ENCODE results near the gene RBM15B. TPM values are rescaled to one million over a fixed set of nuclear protein-coding genes. Genes with fewer than 3 reads are reported as not detected.
"Not testable (repeated sequence)": the region's sequence is repeated elsewhere in the genome, so short reads cannot be mapped to it uniquely, and the experiment has no call there.

RBM15B gene
- polyA plus RNA-seq, 2 donors, result 7.9 to 16.2 TPM

DNA sequence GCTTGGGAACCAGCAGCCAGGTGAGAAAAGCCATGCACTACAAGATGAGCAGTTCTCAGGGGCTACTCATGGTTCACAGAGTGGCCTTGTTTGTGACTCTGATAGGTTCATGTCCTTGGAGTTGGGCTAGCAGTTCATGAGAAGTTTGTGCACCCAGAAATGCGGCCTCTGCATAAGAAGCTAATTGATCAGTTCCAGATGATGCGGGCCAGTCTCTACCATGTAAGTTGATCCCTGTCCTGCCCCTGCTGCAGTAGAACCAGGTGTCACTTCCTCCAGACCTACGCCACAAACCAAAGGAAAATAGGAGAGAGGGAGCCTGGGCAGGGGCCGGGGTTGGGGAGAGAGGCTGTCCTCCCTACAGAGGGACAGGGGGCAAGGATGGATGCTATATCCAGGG lies 33.2 kb upstream of the RBM15B start:
- 65 to 70% methylated on average over 4 of the region's 4 CpGs for WGBS, 2 donors
- Histone ChIP-seq H3K4me1 (ENCODE audit: control insufficient read depth in 2 of 2, insufficient read depth in 2 of 2, low read length in 1 of 2) (peaks cover 3 to 15% of the 10 kb centered on the region in 2 donors), H3K36me3 (ENCODE audit: control insufficient read depth in 2 of 2, insufficient read depth in 2 of 2, low read length in 1 of 2) (no peaks in the 10 kb centered on the region), H3K4me3 (ENCODE audit: low read depth in 1 of 2, low read length in 2 of 2) (no peak overlapping the region), H3K27me3 (ENCODE audit: control insufficient read depth in 1 of 2, insufficient read depth in 2 of 2, low read length in 2 of 2) (no peaks in the 10 kb centered on the region), H3K27ac (ENCODE audit: low read depth in 2 of 2, low read length in 1 of 2) (no peak overlapping the region), H3K9me3 (ENCODE audit: control insufficient read depth in 2 of 2, insufficient read depth in 1 of 2, low read depth in 1 of 2, low read length in 1 of 2) (no peaks in the 10 kb centered on the region)

GRCh38 chr3:51358981-51359380 lies 32.1 kb upstream of the RBM15B start:
- Histone ChIP-seq H3K4me1 (ENCODE audit: control insufficient read depth in 2 of 2, insufficient read depth in 2 of 2, low read length in 1 of 2) (peaks cover 3 to 15% of the 10 kb centered on the region in 2 donors), H3K9me3 (ENCODE audit: control insufficient read depth in 2 of 2, insufficient read depth in 1 of 2, low read depth in 1 of 2, low read length in 1 of 2) (no peaks in the 10 kb centered on the region), H3K27ac (ENCODE audit: low read depth in 2 of 2, low read length in 1 of 2) (no peak overlapping the region), H3K36me3 (ENCODE audit: control insufficient read depth in 2 of 2, insufficient read depth in 2 of 2, low read length in 1 of 2) (no peaks in the 10 kb centered on the region), H3K4me3 (ENCODE audit: low read depth in 1 of 2, low read length in 2 of 2) (no peak overlapping the region), H3K27me3 (ENCODE audit: control insufficient read depth in 1 of 2, insufficient read depth in 2 of 2, low read length in 2 of 2) (no peaks in the 10 kb centered on the region)
- WGBS, 2 donors, result 76 to 80% methylated on average over 3 of the region's 3 CpGs

DNA sequence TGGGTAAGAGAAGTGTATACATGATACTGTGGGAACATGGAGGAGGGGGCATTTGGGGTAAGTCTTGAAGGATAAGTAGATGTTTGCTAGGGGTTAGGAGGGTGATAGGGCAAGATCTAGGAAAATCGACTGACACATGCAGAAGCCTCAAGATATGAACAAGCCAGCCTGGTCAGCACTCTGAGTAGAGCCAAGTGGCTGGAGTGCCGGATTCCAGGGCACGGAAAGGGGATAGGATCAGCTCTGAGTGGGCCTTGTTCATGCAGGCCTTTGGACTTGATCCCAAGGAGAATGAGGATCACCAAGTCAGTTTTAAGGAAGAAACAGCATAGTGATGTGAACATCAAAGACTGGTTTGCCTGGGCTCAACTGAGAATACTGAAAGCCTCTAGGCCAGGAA lies 30.3 kb upstream of the RBM15B start:
- no peaks in the 10 kb centered on the region for H3K9me3 ChIP-seq (ENCODE audit: control insufficient read depth in 2 of 2, insufficient read depth in 1 of 2, low read depth in 1 of 2, low read length in 1 of 2)
- H3K4me1 ChIP-seq (ENCODE audit: control insufficient read depth in 2 of 2, insufficient read depth in 2 of 2, low read length in 1 of 2), result peaks cover 0 to 6% of the 10 kb centered on the region in 2 donors
- H3K4me3 ChIP-seq (ENCODE audit: low read depth in 1 of 2, low read length in 2 of 2), result no peak overlapping the region
- H3K27ac ChIP-seq (ENCODE audit: low read depth in 2 of 2, low read length in 1 of 2), result no peak overlapping the region
- no peaks in the 10 kb centered on the region for H3K36me3 ChIP-seq (ENCODE audit: control insufficient read depth in 2 of 2, insufficient read depth in 2 of 2, low read length in 1 of 2)
- WGBS, 2 donors, result 91 to 93% methylated on average over 3 of the region's 3 CpGs
- H3K27me3 ChIP-seq (ENCODE audit: control insufficient read depth in 1 of 2, insufficient read depth in 2 of 2, low read length in 2 of 2), result no peaks in the 10 kb centered on the region

- H3K4me1 ChIP-seq (ENCODE audit: control insufficient read depth in 2 of 2, insufficient read depth in 2 of 2, low read length in 1 of 2), result peaks cover 0 to 2% of the 10 kb centered on the region in 2 donors
- H3K36me3 ChIP-seq (ENCODE audit: control insufficient read depth in 2 of 2, insufficient read depth in 2 of 2, low read length in 1 of 2), result no peaks in the 10 kb centered on the region
- no peaks in the 10 kb centered on the region for H3K9me3 ChIP-seq (ENCODE audit: control insufficient read depth in 2 of 2, insufficient read depth in 1 of 2, low read depth in 1 of 2, low read length in 1 of 2)
- 92 to 93% methylated on average over 6 of the region's 6 CpGs for WGBS, 2 donors
- H3K27me3 ChIP-seq (ENCODE audit: control insufficient read depth in 1 of 2, insufficient read depth in 2 of 2, low read length in 2 of 2), result no peaks in the 10 kb centered on the region
- H3K4me3 ChIP-seq (ENCODE audit: low read depth in 1 of 2, low read length in 2 of 2), result no peak overlapping the region
- no peak overlapping the region for H3K27ac ChIP-seq (ENCODE audit: low read depth in 2 of 2, low read length in 1 of 2)
Measured at GRCh38 chr3:51361746-51362145, 29.3 kb upstream of the RBM15B start.

GRCh38 chr3:51362476-51362875 lies 28.6 kb upstream of the RBM15B start:
- H3K4me3 ChIP-seq (ENCODE audit: low read depth in 1 of 2, low read length in 2 of 2), result no peak overlapping the region
- H3K27ac ChIP-seq (ENCODE audit: low read depth in 2 of 2, low read length in 1 of 2), result no peak overlapping the region
- no peaks in the 10 kb centered on the region for H3K4me1 ChIP-seq (ENCODE audit: control insufficient read depth in 2 of 2, insufficient read depth in 2 of 2, low read length in 1 of 2)
- H3K9me3 ChIP-seq (ENCODE audit: control insufficient read depth in 2 of 2, insufficient read depth in 1 of 2, low read depth in 1 of 2, low read length in 1 of 2), result no peaks in the 10 kb centered on the region
- 84 to 86% methylated on average over 9 of the region's 9 CpGs for WGBS, 2 donors
- no peaks in the 10 kb centered on the region for H3K27me3 ChIP-seq (ENCODE audit: control insufficient read depth in 1 of 2, insufficient read depth in 2 of 2, low read length in 2 of 2)
- H3K36me3 ChIP-seq (ENCODE audit: control insufficient read depth in 2 of 2, insufficient read depth in 2 of 2, low read length in 1 of 2), result no peaks in the 10 kb centered on the region

DNA sequence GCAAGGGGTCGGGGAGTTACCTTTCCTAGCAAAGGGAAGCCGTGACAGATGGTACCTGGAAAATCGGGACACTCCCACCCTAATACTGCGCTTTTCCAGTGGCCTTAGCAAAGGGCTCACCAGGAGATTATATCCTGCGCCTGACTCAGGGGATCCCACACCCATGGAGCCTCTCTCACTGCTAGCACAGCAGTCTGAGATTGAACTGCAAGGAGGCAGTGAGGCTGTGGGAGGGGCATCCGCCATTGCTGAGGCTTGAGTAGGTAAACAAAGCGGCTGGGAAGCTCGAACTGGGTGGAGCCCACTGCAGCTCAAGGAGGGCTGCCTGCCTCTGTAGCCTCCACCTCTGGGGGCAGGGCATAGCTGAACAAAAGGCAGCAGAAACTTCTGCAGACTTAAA lies 22.8 kb upstream of the RBM15B start:
- WGBS, 2 donors, result 86 to 91% methylated on average over 8 of the region's 8 CpGs
- H3K9me3 ChIP-seq (ENCODE audit: control insufficient read depth in 2 of 2, insufficient read depth in 1 of 2, low read depth in 1 of 2, low read length in 1 of 2); H3K4me1 ChIP-seq (ENCODE audit: control insufficient read depth in 2 of 2, insufficient read depth in 2 of 2, low read length in 1 of 2); H3K27ac ChIP-seq (ENCODE audit: low read depth in 2 of 2, low read length in 1 of 2); H3K27me3 ChIP-seq (ENCODE audit: control insufficient read depth in 1 of 2, insufficient read depth in 2 of 2, low read length in 2 of 2); H3K4me3 ChIP-seq (ENCODE audit: low read depth in 1 of 2, low read length in 2 of 2); H3K36me3 ChIP-seq (ENCODE audit: control insufficient read depth in 2 of 2, insufficient read depth in 2 of 2, low read length in 1 of 2): not testable (repeated sequence)

DNA sequence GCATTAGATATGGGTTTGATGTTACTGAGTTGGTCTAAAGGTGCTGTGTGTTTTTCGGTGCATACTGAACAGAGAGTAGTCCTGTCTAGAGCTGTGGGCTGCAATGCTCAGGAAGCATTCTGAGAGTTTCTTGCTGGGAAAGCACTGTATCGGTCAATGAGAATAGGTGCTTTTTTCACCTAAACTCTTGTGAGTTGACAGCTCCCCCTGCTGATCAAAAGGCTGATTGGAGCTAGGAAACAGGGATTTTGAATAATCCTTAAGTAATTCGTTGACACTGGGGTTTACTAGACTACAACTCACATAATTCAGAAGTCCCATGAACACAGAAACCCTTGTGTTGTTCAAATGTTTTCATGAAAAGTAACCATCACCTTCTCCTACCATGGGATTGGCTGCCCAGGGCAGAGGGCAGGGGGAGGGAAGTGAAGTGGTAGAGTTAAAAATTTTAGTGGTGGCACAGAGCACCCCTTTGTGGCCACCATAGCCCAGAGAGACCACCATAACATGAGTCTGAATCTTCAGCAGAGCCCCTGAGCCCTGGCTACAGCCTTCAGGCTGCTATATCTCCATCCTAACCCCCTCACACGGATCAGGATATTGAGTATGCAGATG lies 19.0 kb upstream of the RBM15B start:
- Histone ChIP-seq H3K4me3 (ENCODE audit: low read depth in 1 of 2, low read length in 2 of 2) (no peak overlapping the region), H3K36me3 (ENCODE audit: control insufficient read depth in 2 of 2, insufficient read depth in 2 of 2, low read length in 1 of 2) (no peaks in the 10 kb centered on the region), H3K9me3 (ENCODE audit: control insufficient read depth in 2 of 2, insufficient read depth in 1 of 2, low read depth in 1 of 2, low read length in 1 of 2) (no peaks in the 10 kb centered on the region), H3K27ac (ENCODE audit: low read depth in 2 of 2, low read length in 1 of 2) (no peak overlapping the region), H3K4me1 (ENCODE audit: control insufficient read depth in 2 of 2, insufficient read depth in 2 of 2, low read length in 1 of 2) (no peaks in the 10 kb centered on the region), H3K27me3 (ENCODE audit: control insufficient read depth in 1 of 2, insufficient read depth in 2 of 2, low read length in 2 of 2) (no peaks in the 10 kb centered on the region)
- WGBS, 2 donors, result 20 to 22% methylated on average over 4 of the region's 4 CpGs

GRCh38 chr3:51373658-51374421 lies 17.2 kb upstream of the RBM15B start:
- WGBS, 2 donors, result 67 to 69% methylated on average over 5 of the region's 5 CpGs
- no peaks in the 10 kb centered on the region for H3K36me3 ChIP-seq (ENCODE audit: control insufficient read depth in 2 of 2, insufficient read depth in 2 of 2, low read length in 1 of 2)
- H3K4me1 ChIP-seq (ENCODE audit: control insufficient read depth in 2 of 2, insufficient read depth in 2 of 2, low read length in 1 of 2), result no peaks in the 10 kb centered on the region
- H3K4me3 ChIP-seq (ENCODE audit: low read depth in 1 of 2, low read length in 2 of 2), result no peak overlapping the region
- no peak overlapping the region for H3K27ac ChIP-seq (ENCODE audit: low read depth in 2 of 2, low read length in 1 of 2)
- no peaks in the 10 kb centered on the region for H3K27me3 ChIP-seq (ENCODE audit: control insufficient read depth in 1 of 2, insufficient read depth in 2 of 2, low read length in 2 of 2)
- H3K9me3 ChIP-seq (ENCODE audit: control insufficient read depth in 2 of 2, insufficient read depth in 1 of 2, low read depth in 1 of 2, low read length in 1 of 2), result no peaks in the 10 kb centered on the region

- Histone ChIP-seq H3K27ac (ENCODE audit: low read depth in 2 of 2, low read length in 1 of 2) (no peak overlapping the region), H3K4me3 (ENCODE audit: low read depth in 1 of 2, low read length in 2 of 2) (no peak overlapping the region), H3K4me1 (ENCODE audit: control insufficient read depth in 2 of 2, insufficient read depth in 2 of 2, low read length in 1 of 2) (no peaks in the 10 kb centered on the region), H3K9me3 (ENCODE audit: control insufficient read depth in 2 of 2, insufficient read depth in 1 of 2, low read depth in 1 of 2, low read length in 1 of 2) (no peaks in the 10 kb centered on the region), H3K36me3 (ENCODE audit: control insufficient read depth in 2 of 2, insufficient read depth in 2 of 2, low read length in 1 of 2) (no peaks in the 10 kb centered on the region), H3K27me3 (ENCODE audit: control insufficient read depth in 1 of 2, insufficient read depth in 2 of 2, low read length in 2 of 2) (no peaks in the 10 kb centered on the region)
- WGBS, 2 donors, result 94 to 95% methylated on average over 11 of the region's 11 CpGs
Measured at GRCh38 chr3:51374456-51374855, 16.6 kb upstream of the RBM15B start.

DNA sequence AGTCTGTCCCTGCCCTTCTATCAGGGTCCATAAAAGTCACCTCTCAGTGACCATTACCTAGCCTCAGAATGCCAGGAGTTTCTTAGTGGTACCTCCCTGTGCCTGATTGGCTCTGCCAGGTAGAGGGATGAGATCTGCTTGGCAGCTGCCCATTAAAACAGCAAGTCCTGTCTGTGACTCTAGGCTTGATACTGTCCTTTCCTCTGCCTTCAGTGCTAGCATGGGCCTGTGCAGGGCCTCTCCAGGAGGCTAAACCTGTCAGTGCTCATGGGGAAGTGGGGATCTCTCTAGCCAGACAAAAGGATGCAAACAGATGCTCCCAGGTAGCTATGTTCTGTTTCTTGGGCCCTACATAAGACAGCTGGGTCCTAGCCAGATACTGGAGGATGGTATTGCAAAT lies 15.9 kb upstream of the RBM15B start:
- no peaks in the 10 kb centered on the region for H3K4me1 ChIP-seq (ENCODE audit: control insufficient read depth in 2 of 2, insufficient read depth in 2 of 2, low read length in 1 of 2)
- no peak overlapping the region for H3K27ac ChIP-seq (ENCODE audit: low read depth in 2 of 2, low read length in 1 of 2)
- no peaks in the 10 kb centered on the region for H3K9me3 ChIP-seq (ENCODE audit: control insufficient read depth in 2 of 2, insufficient read depth in 1 of 2, low read depth in 1 of 2, low read length in 1 of 2)
- no peaks in the 10 kb centered on the region for H3K27me3 ChIP-seq (ENCODE audit: control insufficient read depth in 1 of 2, insufficient read depth in 2 of 2, low read length in 2 of 2)
- no peak overlapping the region for H3K4me3 ChIP-seq (ENCODE audit: low read depth in 1 of 2, low read length in 2 of 2)
- no peaks in the 10 kb centered on the region for H3K36me3 ChIP-seq (ENCODE audit: control insufficient read depth in 2 of 2, insufficient read depth in 2 of 2, low read length in 1 of 2)

All from esophagus (tissue), 2 donors.